HG03457 (cell line): Measurements from ENCODE around the gene GTF2I.
"Not testable (repeated sequence)": the region's sequence is repeated elsewhere in the genome, so short reads cannot be mapped to it uniquely, and the experiment has no call there.

ENCODE experiments used
- ATAC-seq: cut with Tn5 transposase; IDR thresholded peaks from one replicate; pipeline ENCODE4 v1.9.1; 2021; ENCODE audit warnings: moderate number of reproducible peaks; ENCODE audit not compliant: unreplicated experiment

The GTF2I gene

GRCh38 chr7:74657692-74658177 is at the start of gene GTF2I:
Gene GTF2I (plus strand): TSS chr7:74657718. CDS start chr7:74689129, 31,411 bp downstream.
- peak; percentile 8 for ATAC-seq

GRCh38 chr7:74612015-74612829 is 45.3 kb upstream of the GTF2I start:
- ATAC-seq, result no peak

DNA sequence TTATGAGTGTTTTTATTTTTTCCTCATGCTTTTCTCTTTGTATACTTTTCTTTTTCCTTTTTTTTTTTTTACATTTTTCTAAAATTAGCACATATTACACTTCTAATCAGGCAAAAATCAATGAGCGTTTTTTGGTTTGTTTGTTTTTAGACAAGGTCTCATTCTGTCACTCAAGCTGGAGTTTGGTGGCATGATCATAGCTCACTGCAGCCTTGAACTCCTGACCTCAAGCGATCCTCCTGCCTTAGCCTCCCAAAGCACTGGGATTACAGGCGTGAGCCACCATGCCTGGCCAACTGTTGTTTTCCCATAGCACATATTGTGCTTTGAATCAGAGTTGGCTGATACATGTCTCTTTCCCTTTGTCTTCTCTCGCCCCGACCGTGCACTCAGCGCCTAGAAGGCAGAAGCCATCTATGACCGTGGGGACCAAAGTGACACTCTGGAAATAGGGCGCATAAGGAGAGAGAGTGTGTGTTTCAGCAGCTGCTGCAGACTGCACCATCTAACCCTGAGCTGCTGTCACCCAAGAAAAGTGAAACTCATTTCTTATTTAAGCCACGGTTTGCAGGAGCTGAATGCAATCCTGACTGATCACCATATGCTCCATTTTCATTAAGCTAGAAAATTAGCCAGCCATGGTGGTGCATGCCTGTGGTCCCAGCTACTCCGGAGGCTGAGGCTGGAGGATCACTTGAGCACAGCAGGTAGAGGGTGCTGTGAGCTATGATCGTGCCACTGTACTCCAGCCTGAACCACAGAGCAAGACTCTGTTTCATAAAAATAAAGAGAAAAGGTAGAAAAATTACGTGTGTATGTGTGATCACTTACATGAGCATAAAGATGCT is 41.4 kb upstream of the GTF2I start:
- no peak for ATAC-seq

DNA sequence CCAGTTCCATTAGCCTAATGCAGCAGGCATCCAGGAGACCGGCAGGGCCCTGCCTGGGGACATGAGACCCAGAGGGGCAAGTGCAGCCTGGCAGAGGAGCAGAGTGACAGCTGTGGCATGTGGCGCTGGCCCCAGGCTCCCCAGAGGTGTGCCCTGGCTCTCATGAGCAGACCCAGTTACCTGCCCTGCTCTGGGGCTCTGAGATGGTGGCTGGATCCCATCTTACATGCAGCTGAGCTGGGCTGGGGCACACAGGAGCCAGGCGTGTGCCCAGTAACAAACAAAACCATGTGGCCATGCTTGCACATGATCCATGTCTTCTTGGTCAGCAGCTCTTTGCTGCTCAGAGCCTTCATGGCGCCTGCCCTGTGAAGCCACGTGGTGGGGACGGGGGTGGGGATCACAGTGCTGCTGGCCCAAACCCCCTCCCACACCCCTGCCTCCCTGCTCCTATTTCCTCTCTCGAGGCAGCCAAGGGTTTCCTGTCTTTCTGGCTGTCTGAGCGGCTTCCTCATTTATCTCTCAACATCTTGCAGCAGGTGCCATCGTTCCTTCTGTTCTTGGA is 40.3 kb upstream of the GTF2I start:
- ATAC-seq, result no peak

GRCh38 chr7:74619235-74619860 is 38.2 kb upstream of the GTF2I start:
- no peak for ATAC-seq

DNA sequence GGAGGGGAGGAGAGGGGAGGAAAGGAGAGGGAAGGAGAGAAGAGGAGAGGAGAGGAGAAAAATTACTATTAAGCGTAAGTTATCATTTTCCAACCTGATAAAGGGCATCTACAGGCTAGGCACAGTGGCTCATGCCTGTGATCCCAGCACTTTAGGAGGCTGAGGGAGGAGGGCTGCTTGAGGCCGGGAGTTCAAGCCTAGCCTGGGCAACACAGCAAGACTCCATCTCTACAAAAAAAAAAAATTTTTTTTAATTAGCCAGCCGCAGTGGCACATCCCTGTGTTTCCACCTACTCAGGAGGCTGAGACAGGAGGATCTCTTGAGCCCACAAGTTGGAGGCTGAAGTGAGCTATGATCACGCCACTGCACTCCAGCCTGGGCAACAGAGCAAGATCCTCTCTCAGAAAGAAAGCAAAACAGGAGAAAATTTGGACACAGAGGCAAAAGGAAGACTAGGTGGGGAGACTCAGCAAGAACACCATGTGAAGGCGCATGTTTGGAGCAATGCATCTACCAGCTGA is 35.2 kb upstream of the GTF2I start:
- ATAC-seq, result no peak

DNA sequence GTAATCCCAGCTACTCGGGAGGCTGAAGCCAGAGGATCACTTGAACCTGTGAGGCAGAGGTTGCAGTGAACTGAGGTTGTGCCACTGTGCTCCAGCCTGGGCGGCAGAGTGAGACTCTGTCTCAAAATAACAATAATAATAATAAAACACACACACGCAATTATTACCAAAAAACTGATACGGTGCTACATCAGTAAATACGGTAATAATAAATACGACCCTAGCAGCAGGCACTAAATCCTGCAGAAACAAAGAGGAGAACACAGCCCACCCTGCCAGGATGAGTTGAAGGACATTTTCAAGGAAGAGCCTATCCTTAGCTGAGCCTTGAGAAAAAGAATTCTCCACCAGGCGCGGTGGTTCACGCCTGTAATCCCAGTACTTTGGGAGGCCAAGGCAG is 34.4 kb upstream of the GTF2I start:
- no peak for ATAC-seq

GRCh38 chr7:74625446-74625845 is 32.1 kb upstream of the GTF2I start:
- ATAC-seq, result no peak

DNA sequence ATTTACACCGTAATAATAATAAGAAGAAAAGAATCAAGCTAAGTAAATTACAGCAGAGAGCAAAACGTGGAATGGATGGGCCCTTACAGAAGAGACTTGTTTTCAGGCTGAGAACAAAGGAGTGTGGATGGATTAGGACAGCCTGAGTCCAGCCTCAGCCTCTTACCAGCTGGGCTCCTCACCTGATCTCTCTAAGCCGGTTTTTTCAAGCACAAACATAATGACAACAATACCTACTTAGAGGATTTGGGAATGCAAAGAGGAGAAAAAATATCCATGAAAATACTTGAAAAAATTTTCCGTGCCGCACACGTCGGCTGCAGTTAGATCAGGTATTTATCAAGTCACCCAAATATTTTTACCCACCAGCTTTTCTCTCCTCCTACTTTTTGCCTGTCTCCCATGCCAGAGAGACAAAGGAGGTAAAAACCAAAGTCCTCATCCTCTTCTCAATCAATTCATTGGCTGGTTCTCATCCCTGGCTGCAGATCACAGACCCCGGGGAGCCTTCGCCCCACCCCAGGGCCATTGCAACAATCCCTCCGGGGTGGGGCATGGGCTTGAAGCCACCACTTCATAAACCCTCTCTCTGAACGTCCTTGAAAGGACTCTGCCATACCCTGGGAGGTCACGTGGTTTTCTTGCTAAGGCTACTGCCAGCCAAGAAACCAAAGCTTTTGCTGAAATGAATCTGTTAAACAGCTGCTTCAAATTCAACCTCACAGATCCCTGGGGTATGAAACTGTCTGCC is 29.7 kb upstream of the GTF2I start:
- no peak for ATAC-seq

DNA sequence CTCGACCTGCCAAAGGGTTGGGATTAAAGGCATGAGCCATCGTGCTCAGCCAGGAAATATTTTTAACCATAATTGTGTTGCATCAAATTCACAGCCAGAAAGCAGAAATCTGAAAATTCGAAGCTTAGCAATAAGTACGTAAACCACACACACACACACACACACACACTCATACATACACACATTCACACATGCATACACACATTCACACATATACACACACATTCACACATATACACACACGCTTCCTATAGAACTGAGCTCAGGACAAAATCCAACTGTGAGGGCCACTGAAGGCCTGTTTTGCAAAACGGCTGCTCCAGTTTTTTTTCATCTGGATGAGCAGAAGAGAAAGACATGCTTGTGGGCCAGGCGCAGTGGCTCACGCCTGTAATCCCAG is 25.0 kb upstream of the GTF2I start:
- ATAC-seq, result no peak

- no peak for ATAC-seq
Observed at GRCh38 chr7:74633451-74633921, 24.0 kb upstream of the GTF2I start.

- ATAC-seq, result no peak
Observed at GRCh38 chr7:74637745-74638144, 19.8 kb upstream of the GTF2I start.

- ATAC-seq, result not testable (repeated sequence)
Observed at GRCh38 chr7:74650055-74650454, 7.5 kb upstream of the GTF2I start.

DNA sequence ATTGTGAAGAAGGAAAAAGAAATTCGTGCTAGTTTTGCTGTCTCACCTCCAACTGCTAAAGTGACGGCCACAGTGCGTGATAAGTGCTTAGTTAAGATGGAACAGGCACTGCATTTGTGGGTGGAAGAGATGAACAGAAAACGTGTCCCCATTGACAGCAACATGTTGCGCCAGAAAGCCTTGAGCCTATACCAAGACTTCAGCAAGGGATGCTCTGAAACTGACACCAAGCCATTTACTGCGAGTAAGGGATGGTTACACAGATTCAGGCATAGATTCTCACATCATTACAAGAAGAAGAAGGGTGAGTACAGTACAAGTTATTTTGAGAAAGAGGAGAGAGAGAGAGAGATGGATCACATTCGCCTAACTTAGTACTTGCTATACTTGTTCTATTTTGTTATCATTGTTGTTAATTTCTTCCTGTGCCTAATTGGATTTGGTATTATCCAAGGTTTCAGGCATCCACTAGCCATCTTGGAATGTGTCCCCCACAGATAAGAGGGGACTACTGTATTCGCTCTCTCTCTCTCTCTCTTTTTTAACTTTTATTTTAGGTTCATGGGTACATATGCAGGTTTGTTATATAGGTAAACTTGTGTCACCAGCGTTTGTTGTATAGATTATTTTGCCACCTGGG is 6.9 kb upstream of the GTF2I start:
- ATAC-seq, result not testable (repeated sequence)

GRCh38 chr7:74651133-74651504 is 6.4 kb upstream of the GTF2I start:
- not testable (repeated sequence) for ATAC-seq

DNA sequence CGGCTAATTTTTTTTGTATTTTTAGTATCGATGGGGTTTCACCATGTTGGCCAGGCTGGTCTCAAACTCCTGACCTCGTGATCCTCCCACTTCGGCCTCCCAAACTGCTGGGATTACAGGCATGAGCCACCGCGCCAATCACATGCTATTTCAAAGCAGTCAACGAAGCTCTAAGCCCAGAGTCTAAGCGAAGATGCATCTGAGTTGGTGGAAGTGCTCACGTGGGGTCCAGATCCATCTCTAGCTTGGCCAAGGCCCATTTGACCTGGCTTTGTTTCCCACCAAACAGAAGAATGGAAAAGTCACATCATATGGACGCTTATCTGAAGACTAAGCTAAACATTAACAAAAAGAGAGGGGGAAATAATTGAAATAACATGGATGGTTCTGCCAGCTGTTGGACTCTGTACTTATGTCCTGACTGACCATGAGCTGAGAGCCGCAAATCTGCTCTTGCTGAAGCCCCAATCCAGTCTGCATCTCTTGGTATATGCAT is 3.8 kb upstream of the GTF2I start:
- no peak for ATAC-seq

GRCh38 chr7:74654811-74655210 is 2.7 kb upstream of the GTF2I start:
- no peak for ATAC-seq

DNA sequence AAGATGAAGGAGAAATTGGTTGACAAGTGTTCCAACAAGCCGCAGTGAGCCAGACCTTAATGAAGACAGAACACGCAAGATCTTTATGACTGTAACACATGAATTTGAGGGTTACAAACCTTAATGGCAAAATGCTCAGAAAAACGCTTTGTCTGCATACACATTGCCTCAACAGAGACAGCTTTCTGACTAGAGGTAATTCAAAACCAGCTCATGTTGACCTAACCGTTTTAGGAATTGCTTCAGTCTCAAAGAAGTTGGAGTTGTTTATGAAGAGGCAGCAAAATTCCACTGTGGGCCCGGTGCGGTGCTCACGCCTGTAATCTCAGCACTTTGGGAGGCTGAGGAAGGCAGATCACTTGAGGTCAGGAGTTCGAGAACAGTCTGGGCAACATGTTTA is 2.2 kb upstream of the GTF2I start:
- no peak for ATAC-seq

DNA sequence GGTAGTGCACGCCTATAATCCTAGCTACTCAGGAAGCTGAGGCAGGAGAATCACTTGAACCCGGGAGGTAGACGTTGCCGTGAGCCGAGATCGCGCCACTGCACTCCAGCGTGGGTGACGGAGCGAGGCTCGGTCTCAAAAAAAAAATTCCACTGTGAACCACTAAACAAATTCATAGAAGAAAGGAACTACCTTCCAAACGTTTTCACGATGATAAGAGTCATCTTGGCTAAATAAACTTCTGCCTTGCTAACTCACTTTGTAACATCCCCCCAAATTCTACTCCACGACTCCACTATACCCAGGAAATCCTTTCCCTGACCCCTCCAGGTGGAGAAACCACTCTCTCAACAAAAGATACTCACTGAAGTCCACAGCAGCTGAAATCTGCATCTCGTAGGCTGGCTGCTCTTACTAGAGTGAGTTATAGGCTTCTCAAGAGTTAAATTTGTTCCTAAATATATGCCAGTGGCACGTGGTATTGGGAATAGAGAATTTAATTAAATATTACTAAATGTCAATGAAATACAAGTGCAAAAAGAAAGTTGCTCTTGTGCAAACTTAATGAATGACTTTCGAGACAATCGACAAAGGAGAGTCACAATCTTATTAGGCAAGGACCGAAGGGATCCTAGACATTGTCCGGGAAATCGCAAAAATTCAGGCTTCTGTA is 1.6 kb upstream of the GTF2I start:
- ATAC-seq, result no peak
